Stomach (tissue), 4 donors: ENCODE measurements around the gene INAFM2.

ENCODE experiments used
- POLR2A ChIP-seq, 4 donors: fragments of 450-650 bp; IDR thresholded peaks; one replicate each; pipeline ENCODE4 v1.6.1; 2016; ENCODE audit warnings: antibody characterized with exemption in 4 of 4, control low read depth in 2 of 4, mild to moderate bottlenecking in 1 of 4, moderate library complexity in 1 of 4
- POLR2AphosphoS5 ChIP-seq, 3 donors: sonication (generic); formaldehyde crosslinking; IDR thresholded peaks; one replicate each; pipeline ENCODE4 v1.6.1; 2016; ENCODE audit warnings: antibody characterized with exemption in 3 of 3
- TF ChIP-seq, protein P1 (sequence below), 7 experiments: fragments of 450-650 bp in 4 of 7; fragments of 200-600 bp in 3 of 7; sonication (generic) in 3 of 7; IDR thresholded peaks; one replicate each; pipeline ENCODE4 v1.5.1; 2016 to 2019; ENCODE audit warnings: antibody characterized with exemption in 7 of 7, control low read depth in 2 of 7, mild to moderate bottlenecking in 1 of 7

DNA sequence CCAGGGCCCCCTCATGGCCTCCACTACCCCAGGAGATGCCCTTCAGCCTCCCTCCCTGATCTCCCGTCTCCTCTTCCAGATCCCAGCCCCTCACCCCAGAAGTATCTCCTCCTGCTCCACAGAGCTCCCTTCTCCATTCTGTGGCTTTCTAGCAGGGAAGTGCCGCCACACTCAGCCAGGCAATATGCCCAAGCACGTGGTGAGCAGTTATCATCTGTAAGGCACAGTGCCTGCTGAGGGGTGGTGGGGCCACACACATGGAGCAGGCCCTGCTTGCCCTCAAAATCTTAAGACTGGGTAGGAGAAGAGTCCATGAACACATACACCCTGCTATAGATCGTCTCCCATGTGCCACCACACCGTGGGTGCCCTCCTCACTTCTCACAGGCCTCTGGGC lies 25.0 kb downstream of the INAFM2 start:
- TF ChIP-seq, protein P1, sequence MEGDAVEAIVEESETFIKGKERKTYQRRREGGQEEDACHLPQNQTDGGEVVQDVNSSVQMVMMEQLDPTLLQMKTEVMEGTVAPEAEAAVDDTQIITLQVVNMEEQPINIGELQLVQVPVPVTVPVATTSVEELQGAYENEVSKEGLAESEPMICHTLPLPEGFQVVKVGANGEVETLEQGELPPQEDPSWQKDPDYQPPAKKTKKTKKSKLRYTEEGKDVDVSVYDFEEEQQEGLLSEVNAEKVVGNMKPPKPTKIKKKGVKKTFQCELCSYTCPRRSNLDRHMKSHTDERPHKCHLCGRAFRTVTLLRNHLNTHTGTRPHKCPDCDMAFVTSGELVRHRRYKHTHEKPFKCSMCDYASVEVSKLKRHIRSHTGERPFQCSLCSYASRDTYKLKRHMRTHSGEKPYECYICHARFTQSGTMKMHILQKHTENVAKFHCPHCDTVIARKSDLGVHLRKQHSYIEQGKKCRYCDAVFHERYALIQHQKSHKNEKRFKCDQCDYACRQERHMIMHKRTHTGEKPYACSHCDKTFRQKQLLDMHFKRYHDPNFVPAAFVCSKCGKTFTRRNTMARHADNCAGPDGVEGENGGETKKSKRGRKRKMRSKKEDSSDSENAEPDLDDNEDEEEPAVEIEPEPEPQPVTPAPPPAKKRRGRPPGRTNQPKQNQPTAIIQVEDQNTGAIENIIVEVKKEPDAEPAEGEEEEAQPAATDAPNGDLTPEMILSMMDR (IDR thresholded peaks at IDR 0.05), result no peak
- no peak for TF ChIP-seq POLR2A (IDR thresholded peaks at IDR 0.05)
- no peak for TF ChIP-seq POLR2AphosphoS5 (IDR thresholded peaks at IDR 0.05)
